Esophagus (tissue), 2 donors: ENCODE data around the gene IGF2. TPM values are rescaled to one million over a fixed set of nuclear protein-coding genes. Genes with fewer than 3 reads are reported as not detected.

Experiments used
- H3K27ac ChIP-seq, 2 donors: one replicate each; pipeline ENCODE4 v1.5.1; 2013; ENCODE audit warnings: low read depth in 2 of 2, mild to moderate bottlenecking in 2 of 2, inconsistent platforms in 1 of 2, low read length in 1 of 2, moderate library complexity in 1 of 2
- H3K27me3 ChIP-seq, 2 donors: one replicate each; pipeline ENCODE4 v1.6.1; 2013; ENCODE audit warnings: low read length in 2 of 2, control low read depth in 1 of 2, mild to moderate bottlenecking in 1 of 2; ENCODE audit not compliant: insufficient read depth in 2 of 2, control insufficient read depth in 1 of 2
- H3K36me3 ChIP-seq, 2 donors: one replicate each; pipeline ENCODE4 v1.6.1; 2013; ENCODE audit warnings: low read length in 1 of 2; ENCODE audit not compliant: control insufficient read depth in 2 of 2, insufficient read depth in 2 of 2
- H3K4me1 ChIP-seq, 2 donors: one replicate each; pipeline ENCODE4 v1.6.1; 2013; ENCODE audit warnings: low read length in 1 of 2; ENCODE audit not compliant: control insufficient read depth in 2 of 2, insufficient read depth in 2 of 2
- H3K4me3 ChIP-seq, 2 donors: one replicate each; pipeline ENCODE4 v1.5.1; 2013; ENCODE audit warnings: low read length in 2 of 2, mild to moderate bottlenecking in 2 of 2, low read depth in 1 of 2, moderate library complexity in 1 of 2
- H3K9me3 ChIP-seq, 2 donors: one replicate each; pipeline ENCODE4 v1.6.1; 2013; ENCODE audit warnings: mild to moderate bottlenecking in 2 of 2, low read depth in 1 of 2, low read length in 1 of 2, moderate library complexity in 1 of 2; ENCODE audit not compliant: control insufficient read depth in 2 of 2, insufficient read depth in 1 of 2
- WGBS, 2 donors: extraction: QIAGEN DNeasy Blood & Tissue Kit; methylation state at CpG; one replicate each; pipeline ENCODE4 v1.1.7; 2013; 5-methylcytosine and 5-hydroxymethylcytosine counted together
- polyA plus RNA-seq, 2 donors: library from polyadenylated mRNA; stranded (reverse); fragments of 200-250 nt; gene quantifications; one replicate each; pipeline ENCODE4 v1.2.3, GENCODE V29; 2013
- donor health status: healthy with polysubstance abuse.
- donor health status: Bipolar disorder and iron deficiency.

IGF2 gene
- polyA plus RNA-seq, 2 donors, result 2.4 to 3.2 TPM

DNA sequence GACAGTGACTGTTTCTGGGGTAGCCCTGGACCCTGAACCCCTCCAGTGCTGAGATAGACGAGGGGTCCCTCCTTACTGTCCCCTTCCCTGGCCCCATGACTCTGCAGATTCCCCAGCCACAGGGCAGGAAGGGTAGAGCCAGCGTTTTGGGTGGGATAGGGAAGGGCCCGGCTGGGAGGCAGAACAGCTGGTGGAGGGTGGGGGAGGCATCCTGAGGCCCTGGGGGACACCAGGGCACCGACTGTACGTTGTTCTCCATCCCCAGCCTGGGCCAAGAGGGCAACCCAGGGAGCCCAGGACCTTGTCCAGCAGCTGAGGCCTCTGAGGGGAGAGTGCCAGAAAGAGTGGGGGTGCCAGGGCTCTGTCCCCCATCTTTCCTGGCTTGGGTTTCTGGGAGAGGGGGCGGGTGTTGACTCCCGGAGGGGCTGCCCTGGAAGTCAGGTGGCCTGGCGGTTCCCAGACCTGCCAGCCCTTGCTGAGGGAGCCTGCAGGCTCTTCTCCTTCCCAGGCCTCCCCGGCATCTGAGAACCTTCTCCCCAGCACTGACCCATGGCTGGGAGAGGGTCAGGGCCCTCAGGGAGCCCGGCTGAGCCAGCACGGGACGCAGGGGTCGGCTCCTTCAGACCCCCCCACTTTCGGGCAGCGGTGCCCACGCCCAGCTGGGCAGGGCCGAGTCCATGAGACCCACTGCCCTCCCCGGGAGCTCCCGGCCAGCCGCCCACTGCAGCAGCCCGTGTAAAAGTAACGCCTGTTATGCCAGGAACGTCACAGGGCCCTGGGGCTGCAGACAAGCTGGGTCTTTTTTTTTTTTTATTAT, 30.3 kb downstream of the IGF2 start:
- Histone ChIP-seq H3K36me3 (no peaks in the 10 kb centered on the region), H3K9me3 (peaks cover 0 to 6% of the 10 kb centered on the region in 2 donors), H3K4me3 (no peak overlapping the region), H3K27me3 (no peaks in the 10 kb centered on the region), H3K4me1 (no peaks in the 10 kb centered on the region), H3K27ac (no peak overlapping the region)
- 49 to 62% methylated on average over 23 of the region's 23 CpGs for WGBS, 2 donors

DNA sequence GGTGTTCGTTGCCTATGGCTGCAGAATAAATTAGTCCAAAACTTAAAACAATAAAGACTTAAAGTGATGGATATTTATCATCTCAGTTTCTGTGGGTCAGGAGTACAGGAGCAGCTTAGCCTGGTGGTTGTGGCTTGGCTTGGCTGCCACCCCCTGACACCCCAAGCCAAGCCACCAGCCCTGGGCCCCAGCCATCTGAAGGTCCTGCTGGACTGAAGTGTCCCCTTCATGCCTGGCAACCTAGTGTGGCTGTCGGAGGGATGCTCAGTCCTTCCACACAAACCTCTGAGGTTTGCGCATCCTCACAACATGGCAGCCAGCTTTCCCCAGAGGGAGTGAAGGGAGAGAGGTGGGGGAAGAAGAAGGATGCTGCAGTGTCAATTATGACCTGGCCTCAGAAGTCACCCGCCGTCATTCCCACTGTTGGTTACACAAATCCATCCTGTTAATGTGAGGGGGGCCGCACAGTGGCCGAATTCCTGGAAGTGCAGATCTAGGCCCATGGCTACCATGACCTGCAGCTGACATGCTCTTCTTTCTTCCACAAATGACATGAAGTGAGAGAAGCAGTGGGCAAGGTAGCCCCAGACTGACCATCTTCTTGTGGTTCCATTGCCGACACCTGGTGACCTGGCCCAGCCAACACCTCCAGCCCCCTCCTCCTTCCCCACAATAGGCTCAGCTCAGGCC, 31.1 kb downstream of the IGF2 start:
- Histone ChIP-seq H3K27me3 (no peaks in the 10 kb centered on the region), H3K4me1 (no peaks in the 10 kb centered on the region), H3K36me3 (no peaks in the 10 kb centered on the region), H3K27ac (no peak overlapping the region), H3K4me3 (no peak overlapping the region), H3K9me3 (peaks cover 0 to 6% of the 10 kb centered on the region in 2 donors)
- 91 to 93% methylated on average over 8 of the region's 8 CpGs for WGBS, 2 donors

DNA sequence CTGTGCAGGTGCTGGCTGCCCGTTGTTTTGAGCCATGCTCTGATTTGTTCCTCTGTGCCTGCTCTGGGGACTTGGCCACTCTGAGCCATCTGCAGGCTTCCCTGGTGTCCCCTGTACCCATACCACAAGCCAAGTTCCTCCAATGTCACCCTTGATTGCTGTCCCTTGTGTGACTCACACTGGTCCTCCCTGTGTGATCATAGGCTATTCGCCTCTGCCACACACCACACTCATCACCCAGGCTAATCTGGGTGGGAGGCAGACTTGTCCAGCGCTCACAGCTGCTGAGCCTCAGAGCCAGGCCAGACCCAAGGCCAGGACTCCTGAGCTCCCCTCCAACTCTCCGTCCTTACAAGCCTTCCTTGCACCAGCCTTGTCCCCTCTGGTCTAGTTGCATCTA, 31.7 kb downstream of the IGF2 start:
- Histone ChIP-seq H3K4me3 (no peak overlapping the region), H3K4me1 (no peaks in the 10 kb centered on the region), H3K27me3 (no peaks in the 10 kb centered on the region), H3K27ac (no peak overlapping the region), H3K9me3 (peaks cover 0 to 6% of the 10 kb centered on the region in 2 donors), H3K36me3 (no peaks in the 10 kb centered on the region)
- WGBS, 2 donors, result 87 to 88% methylated on average over 4 of the region's 4 CpGs

DNA sequence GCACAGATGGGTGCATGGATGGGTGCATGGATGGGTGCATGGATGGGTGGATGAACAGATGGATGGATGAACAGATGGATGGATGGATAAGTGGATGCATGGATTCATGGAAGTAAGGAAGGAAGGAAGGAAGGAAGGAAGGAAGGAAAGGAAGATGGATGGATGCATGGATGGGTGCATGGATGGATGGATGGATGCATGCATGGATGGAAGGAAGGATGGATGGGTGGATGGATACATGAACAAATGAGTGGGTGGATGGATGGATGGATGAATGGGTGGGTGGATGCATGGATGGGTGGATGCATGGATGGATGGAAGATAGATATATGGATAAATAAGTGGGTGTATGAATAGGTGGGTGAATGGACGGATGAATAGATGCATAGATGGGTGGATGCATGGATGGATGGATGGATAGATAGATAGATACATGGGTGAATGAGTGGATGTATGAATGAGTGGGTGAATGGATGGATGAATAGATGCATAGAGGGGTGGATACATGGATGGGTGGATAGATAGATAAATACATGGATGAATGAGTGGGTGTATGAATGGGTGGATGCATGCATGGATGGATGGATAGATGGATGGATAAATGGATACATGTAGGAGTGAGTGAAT, 32.5 kb downstream of the IGF2 start:
- Histone ChIP-seq H3K36me3 (no peaks in the 10 kb centered on the region), H3K27me3 (no peaks in the 10 kb centered on the region), H3K9me3 (peaks cover 0 to 6% of the 10 kb centered on the region in 2 donors), H3K27ac (no peak overlapping the region), H3K4me3 (no peak overlapping the region), H3K4me1 (no peaks in the 10 kb centered on the region)
- WGBS, 2 donors, result 85 to 94% methylated on average over 1 of the region's 1 CpG

DNA sequence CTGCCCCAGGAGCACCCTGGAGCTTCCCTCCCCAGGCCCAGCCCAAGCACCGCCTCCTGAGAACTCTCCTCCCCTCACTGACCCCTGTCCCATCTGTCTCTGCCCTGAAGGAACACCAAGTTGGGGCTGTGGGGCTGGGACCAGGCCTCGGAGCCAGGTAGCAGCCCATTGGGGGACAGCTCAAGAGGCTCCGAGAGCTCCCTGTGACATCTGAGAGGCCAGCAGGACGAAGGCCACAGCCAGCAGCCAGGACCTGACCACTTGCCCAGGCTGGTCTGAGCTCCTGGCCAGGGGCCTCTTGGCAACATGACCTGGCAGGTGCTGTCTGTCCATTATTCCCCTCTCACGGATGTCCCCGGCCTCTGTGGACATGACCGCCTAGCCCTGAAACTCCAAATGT, 33.7 kb downstream of the IGF2 start:
- no peak overlapping the region for H3K27ac ChIP-seq
- H3K36me3 ChIP-seq, result no peaks in the 10 kb centered on the region
- WGBS, 2 donors, result 91% methylated on average over 6 to 7 of the region's 7 CpGs
- no peaks in the 10 kb centered on the region for H3K4me1 ChIP-seq
- H3K9me3 ChIP-seq, result peaks cover 0 to 6% of the 10 kb centered on the region in 2 donors
- H3K27me3 ChIP-seq, result no peaks in the 10 kb centered on the region
- no peak overlapping the region for H3K4me3 ChIP-seq

DNA sequence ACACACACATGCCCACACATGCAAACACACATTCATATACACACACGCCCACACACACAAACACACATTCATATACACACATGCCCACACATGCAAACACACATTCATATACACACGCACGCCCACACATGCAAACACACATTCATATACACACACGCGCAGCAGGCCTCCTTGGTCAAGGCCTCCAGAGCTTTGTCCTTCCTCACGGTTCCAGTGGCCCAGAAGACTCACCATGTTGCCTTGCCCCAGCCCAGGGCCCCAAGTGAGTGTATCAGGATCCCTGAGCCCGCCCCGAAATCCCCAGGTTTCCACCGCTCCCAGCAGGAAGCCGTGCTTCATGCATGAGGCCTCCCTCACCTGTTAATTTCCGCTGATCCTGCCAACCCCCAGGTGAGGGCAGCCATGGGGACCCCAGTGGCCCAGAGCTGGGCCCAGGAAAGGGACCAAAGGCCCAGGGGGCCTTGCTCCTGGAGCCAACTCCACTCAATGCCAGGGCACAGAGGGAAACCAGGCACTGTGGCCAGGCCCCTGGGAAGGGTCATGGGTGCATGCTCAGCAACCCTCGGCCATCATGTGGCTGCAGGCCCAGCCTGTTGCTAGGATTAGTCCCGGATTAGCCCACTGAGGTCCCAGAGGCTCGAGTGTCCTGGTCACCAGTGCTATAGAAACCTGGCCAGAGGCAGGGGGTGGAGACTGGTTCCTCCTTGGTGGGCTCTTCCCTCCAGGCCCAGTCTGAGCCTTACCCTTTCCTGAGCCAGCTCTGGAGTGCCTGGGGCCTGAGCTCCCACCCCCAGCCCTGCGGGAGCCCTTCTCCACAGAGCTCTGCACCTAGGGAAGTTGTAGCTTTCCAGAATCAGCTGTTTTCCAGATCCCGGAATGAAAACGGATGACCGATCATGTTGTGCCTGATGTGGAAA, 34.4 kb downstream of the IGF2 start:
- no peak overlapping the region for H3K4me3 ChIP-seq
- no peaks in the 10 kb centered on the region for H3K36me3 ChIP-seq
- peaks cover 0 to 1% of the 10 kb centered on the region in 2 donors for H3K4me1 ChIP-seq
- peaks cover 0 to 6% of the 10 kb centered on the region in 2 donors for H3K9me3 ChIP-seq
- 86 to 87% methylated on average over 18 of the region's 18 CpGs for WGBS, 2 donors
- H3K27me3 ChIP-seq, result no peaks in the 10 kb centered on the region
- no peak overlapping the region for H3K27ac ChIP-seq

DNA sequence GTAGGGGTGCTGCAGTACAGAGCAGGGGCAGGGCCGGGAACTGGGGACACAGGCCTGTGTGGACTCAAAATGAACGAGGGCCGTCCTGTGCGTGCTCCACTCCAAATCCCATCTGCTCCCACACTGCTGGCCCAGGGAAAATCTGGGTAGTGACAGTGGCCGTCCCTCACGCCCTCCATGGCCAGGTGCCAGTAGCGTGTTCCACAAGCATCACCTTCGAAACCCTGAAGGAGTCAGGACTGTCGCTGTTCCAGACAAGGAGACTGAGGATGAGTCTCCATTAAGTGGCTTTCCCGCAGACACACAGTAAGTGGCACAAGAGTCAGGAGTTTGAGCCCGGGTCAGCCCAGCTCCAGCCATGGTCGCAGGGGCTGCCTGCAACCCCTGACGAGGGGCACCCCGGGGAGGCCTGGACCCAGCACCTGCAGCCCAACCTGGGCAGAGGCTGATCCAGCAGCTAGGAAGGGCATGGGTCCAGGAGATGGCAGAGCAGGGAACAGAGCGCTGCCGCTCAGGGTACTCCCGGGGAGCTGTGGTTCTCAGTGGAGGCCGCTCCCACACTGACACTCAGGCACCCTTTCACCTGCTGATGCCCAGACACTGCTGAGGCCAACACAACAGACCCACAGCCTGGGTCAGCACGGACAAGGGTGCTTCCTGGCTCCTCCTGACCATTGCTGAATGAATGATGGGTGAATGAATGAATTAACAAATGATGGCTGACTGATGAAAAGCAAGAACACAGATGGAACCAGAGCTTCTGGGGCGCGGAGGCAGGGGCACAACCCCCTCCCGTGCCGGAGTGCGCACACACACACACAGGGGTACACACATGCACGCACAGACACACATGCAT, 35.3 kb downstream of the IGF2 start:
- H3K27ac ChIP-seq, result no peak overlapping the region
- no peaks in the 10 kb centered on the region for H3K36me3 ChIP-seq
- 94% methylated on average over 25 of the region's 25 CpGs for WGBS, 2 donors
- H3K4me1 ChIP-seq, result peaks cover 0 to 6% of the 10 kb centered on the region in 2 donors
- no peak overlapping the region for H3K4me3 ChIP-seq
- peaks cover 0 to 3% of the 10 kb centered on the region in 2 donors for H3K9me3 ChIP-seq
- H3K27me3 ChIP-seq, result no peaks in the 10 kb centered on the region

DNA sequence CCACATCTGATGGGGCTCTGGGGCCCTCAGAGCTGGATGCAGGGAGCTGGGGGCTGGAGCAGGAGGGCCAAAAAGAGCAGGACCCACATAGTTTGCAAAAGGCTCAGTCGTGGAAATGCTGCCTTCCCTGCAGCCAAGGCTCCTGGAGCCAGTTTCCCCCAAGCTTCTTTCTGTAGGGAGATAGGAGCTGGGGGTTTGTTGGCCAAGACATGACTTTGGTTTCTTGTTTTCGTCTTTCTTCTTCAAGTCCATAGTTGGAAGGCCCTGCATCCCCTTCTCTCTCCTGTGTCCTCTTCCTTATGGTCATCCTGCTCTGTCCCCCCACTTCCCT, 36.3 kb downstream of the IGF2 start:
- Histone ChIP-seq H3K9me3 (peaks cover 0 to 3% of the 10 kb centered on the region in 2 donors), H3K27me3 (no peaks in the 10 kb centered on the region), H3K36me3 (no peaks in the 10 kb centered on the region), H3K4me1 (peaks cover 0 to 6% of the 10 kb centered on the region in 2 donors), H3K27ac (no peak overlapping the region), H3K4me3 (no peak overlapping the region)
- 72 to 73% methylated on average over 2 of the region's 2 CpGs for WGBS, 2 donors
